Heart left ventricle (tissue), 16 donors: ENCODE results near the gene ATRN. TPM values are rescaled to one million over a fixed set of nuclear protein-coding genes. Genes with fewer than 3 reads are reported as not detected.

Experiments
- ATAC-seq, 4 donors: fragments of 200-7000 bp; cut with Tn5 transposase; one replicate each; pipeline ENCODE4 v1.9.1; 2020 to 2022; ENCODE audit warnings: moderate library complexity in 4 of 4, mild to moderate bottlenecking in 3 of 4, moderate number of reproducible peaks in 1 of 4
- DNase-seq, 5 donors: peaks; one replicate each; pipeline ENCODE4 v3.0.0-alpha.2; 2020
- H3K27ac ChIP-seq, 12 donors: fragments of 200-600 bp; sonication (generic) in 4 of 12; one replicate each; pipeline versions ENCODE4 v1.5.0 to v1.8.0; 2016 to 2022; ENCODE audit warnings: mild to moderate bottlenecking in 2 of 12
- H3K27me3 ChIP-seq, 9 donors: fragments of 200-600 bp; sonication (generic) in 2 of 9; one replicate each; pipeline versions ENCODE4 v1.5.1 to v1.8.0; 2016 to 2022; ENCODE audit warnings: mild to moderate bottlenecking in 3 of 9
- H3K36me3 ChIP-seq, 9 donors: fragments of 200-600 bp; sonication (generic) in 2 of 9; one replicate each; pipeline versions ENCODE4 v1.5.0 to v1.8.0; 2018 to 2022; ENCODE audit warnings: mild to moderate bottlenecking in 2 of 9
- H3K4me1 ChIP-seq, 12 donors: fragments of 200-600 bp; sonication (generic) in 4 of 12; one replicate each; pipeline versions ENCODE4 v1.5.0 to v1.8.0; 2016 to 2022; ENCODE audit warnings: mild to moderate bottlenecking in 3 of 12
- H3K4me3 ChIP-seq, 12 donors: fragments of 200-600 bp; sonication (generic) in 4 of 12; one replicate each; pipeline versions ENCODE4 v1.5.0 to v1.8.0; 2017 to 2022; ENCODE audit warnings: mild to moderate bottlenecking in 9 of 12, moderate library complexity in 4 of 12
- H3K9me3 ChIP-seq, 12 donors: fragments of 200-600 bp; sonication (generic) in 4 of 12; one replicate each; pipeline versions ENCODE4 v1.5.0 to v1.8.0; 2016 to 2022; ENCODE audit warnings: mild to moderate bottlenecking in 1 of 12
- CTCF ChIP-seq, 12 donors: fragments of 200-600 bp; sonication (generic) in 4 of 12; IDR thresholded peaks; one replicate each; pipeline versions ENCODE4 v1.5.0 to v1.8.0; 2018 to 2022; ENCODE audit warnings: antibody characterized with exemption in 12 of 12, mild to moderate bottlenecking in 5 of 12
- POLR2A ChIP-seq, 2 donors: fragments of 450-650 bp; IDR thresholded peaks; one replicate each; pipeline ENCODE4 v1.6.1; 2017; ENCODE audit warnings: antibody characterized with exemption in 2 of 2, mild to moderate bottlenecking in 2 of 2, moderate library complexity in 2 of 2
- WGBS, 4 donors: extraction: QIAGEN DNeasy Blood & Tissue Kit in 2 of 4; methylation state at CpG; one replicate each; pipeline versions ENCODE4 v1.1.5 to v1.1.7; 2013 to 2018; 5-methylcytosine and 5-hydroxymethylcytosine counted together
- intact Hi-C, 10 donors: fragments of 100-400 bp; cut with DNase I; formaldehyde crosslinking; loops; one replicate each; pipeline versions ENCODE4 v1.11.1 to v1.14.2; 2022
- polyA plus RNA-seq, 2 donors: library from polyadenylated mRNA; stranded (reverse); fragments of 200-250 nt; gene quantifications; one replicate each; pipeline ENCODE4 v1.2.3, GENCODE V29; 2013
- total RNA-seq, 9 donors: library from RNA; depleted of rRNA in 2 of 9; stranded (reverse); fragments of >200 nt in 2 of 9; fragmentation: NEBNext Ultra II Directional in 3 of 9; extraction: Animal tissue kit (Norgen Biotek cat#: 25700) in 3 of 9; gene quantifications; one replicate each; pipeline versions ENCODE4 v1.1.0 to v1.2.4, GENCODE V29; 2016 to 2023
- donor health status: ischemic (EF 13 %, LVEDD 7.1; RV severe dilation, severe dysfunction).
- donor health status: healthy with polysubstance abuse.
- donor health status: DM: no; HTN: yes; CAD: no.
- donor health status: DM: no; HTN: no; CAD: no.
- donor health status: ischemic (EF 25% LVEDD 6.9; RV normal size, moderate dysfunction).
- donor health status: ischemic (EF 25% LVEDD 5.7; RV mildly dilated, moderate dysfunction).
- donor health status: healthy.
- donor health status: DM: yes; HTN: yes; CAD: no.
- donor health status: ischemic (EF 35%, LVEDD 5.7; RV mildly dilated, moderate dysfunction).
- donor health status: nonischemic (EF 11% LVEDD 7.7; RV severe dilation, severe dysfunction).
- donor health status: DM: yes; HTN: yes; CAD: no.
- donor health status: PGD.
- donor health status: ischemic (EF 29% LVEDD 5.4; RV normal size, mild dysfunction).
- donor health status: nonischemic (EF 23%, LVEDD 6.1; RV moderate dilation, normal function).

The ATRN gene
- total and polyA plus RNA-seq, 11 donors: 4.8 to 44.7 (median 32.6) TPM

DNA sequence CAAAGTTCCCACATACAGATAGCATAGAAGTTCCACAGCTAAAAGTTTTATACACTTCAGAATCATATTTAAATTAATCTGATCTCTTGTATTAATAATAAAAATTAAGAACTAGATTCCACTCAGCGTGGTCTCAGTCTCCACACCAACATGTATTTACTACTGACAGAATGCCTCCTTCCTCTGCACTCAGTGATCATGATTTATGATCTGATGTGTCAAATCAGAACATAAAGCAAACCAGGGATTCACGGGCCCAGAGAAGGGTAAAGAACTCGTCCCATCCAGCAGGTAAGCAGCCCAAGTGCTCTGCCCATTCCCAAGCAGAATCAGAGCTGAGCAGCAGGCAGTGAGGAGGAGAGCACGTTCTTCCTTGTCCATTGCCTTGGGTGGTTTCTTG lies 14.2 kb upstream of the ATRN start:
- Histone ChIP-seq H3K4me1 (peaks cover 0 to 3% (median 0%) of the 10 kb centered on the region in 12 donors), H3K36me3 (no peaks in the 10 kb centered on the region), H3K9me3 (no peaks in the 10 kb centered on the region), H3K4me3 (no peak overlapping the region), H3K27ac (no peak overlapping the region), H3K27me3 (no peaks in the 10 kb centered on the region)
- WGBS, 4 donors: 70 to 87% (median 72%) methylated on average over 4 of the region's 4 CpGs
- no peak for ATAC-seq
- no peak for DNase-seq
- intact Hi-C loops: no loop called here
- TF ChIP-seq POLR2A (IDR thresholded peaks at IDR 0.05) (no peak), CTCF (IDR thresholded peaks at IDR 0.05) (no peak)

- H3K4me1 ChIP-seq: peaks cover 0 to 3% (median 0%) of the 10 kb centered on the region in 12 donors
- H3K36me3 ChIP-seq: no peaks in the 10 kb centered on the region
- intact Hi-C loops: loop anchor here in 1 of 10 donors (10.0 kb wide), 1 partner anchor 315 kb away; no protein-coding TSS in a partner anchor
- H3K27me3 ChIP-seq: no peaks in the 10 kb centered on the region
- H3K27ac ChIP-seq: no peak overlapping the region
- 40 to 64% (median 61%) methylated on average over 1 of the region's 1 CpG for WGBS, 4 donors
- peak in 2 of 5 donors; percentile 29 to 33 for DNase-seq
- H3K9me3 ChIP-seq: no peaks in the 10 kb centered on the region
- H3K4me3 ChIP-seq: no peak overlapping the region
- peak; percentile 37 to 65 (median 52) for ATAC-seq
- TF ChIP-seq POLR2A (IDR thresholded peaks at IDR 0.05) (no peak), CTCF (IDR thresholded peaks at IDR 0.05) (no peak)
Observed at GRCh38 chr20:3459881-3460307, 10.9 kb upstream of the ATRN start.

GRCh38 chr20:3461211-3461771 lies 9.5 kb upstream of the ATRN start:
- 39 to 52% (median 46%) methylated on average over 12 of the region's 12 CpGs for WGBS, 4 donors
- no peak for ATAC-seq
- TF ChIP-seq CTCF (IDR thresholded peaks at IDR 0.05): no peak
- TF ChIP-seq POLR2A (IDR thresholded peaks at IDR 0.05): no peak

DNA sequence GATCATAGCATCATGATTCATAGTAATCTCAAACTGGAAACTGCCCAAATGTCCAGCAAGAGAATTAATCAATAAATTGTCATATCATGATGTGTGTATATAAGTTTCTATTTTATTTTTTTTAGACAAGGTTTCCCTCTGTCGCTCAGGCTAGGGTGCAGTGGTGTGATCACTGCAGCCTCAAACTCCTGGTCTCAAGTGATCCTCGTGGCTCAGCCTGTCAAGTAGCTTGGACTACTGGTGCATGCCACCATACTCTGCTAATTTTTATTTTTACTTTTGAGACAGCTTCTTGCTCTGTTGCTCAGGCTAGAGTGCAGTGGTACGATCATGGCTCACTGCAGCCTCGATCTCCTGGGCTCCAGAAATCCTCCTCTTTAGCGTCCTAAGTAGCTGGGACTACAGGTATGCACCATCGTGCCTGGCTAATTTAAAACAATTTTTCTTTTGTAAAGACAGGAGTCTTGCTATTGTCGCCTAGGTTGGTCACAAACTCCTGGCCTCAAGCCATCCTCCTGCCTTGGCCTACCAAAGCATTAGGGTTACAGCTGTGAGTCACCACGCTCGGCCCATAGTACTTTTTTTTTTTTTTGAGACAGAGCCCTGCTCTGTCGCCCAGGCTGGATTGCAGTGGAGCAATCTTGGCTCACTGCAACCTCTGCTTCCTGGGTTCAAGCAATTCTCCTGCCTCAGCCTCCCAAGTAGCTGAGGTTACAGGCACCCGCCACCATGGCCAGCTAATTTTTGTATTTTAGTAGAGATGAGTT lies 8.7 kb upstream of the ATRN start:
- no peaks in the 10 kb centered on the region for H3K9me3 ChIP-seq
- no peak overlapping the region for H3K27ac ChIP-seq
- DNase-seq (no peak), ATAC-seq (no peak)
- no peak overlapping the region for H3K4me3 ChIP-seq
- intact Hi-C loops: loop anchor here in 1 of 10 donors (10.0 kb wide), 1 partner anchor 313 kb away; no protein-coding TSS in a partner anchor
- TF ChIP-seq CTCF (IDR thresholded peaks at IDR 0.05) (no peak), POLR2A (IDR thresholded peaks at IDR 0.05) (no peak)
- WGBS, 4 donors: 91 to 94% (median 92%) methylated on average over 11 of the region's 11 CpGs
- peaks cover 0 to 3% (median 0%) of the 10 kb centered on the region in 12 donors for H3K4me1 ChIP-seq
- H3K36me3 ChIP-seq: no peaks in the 10 kb centered on the region
- no peaks in the 10 kb centered on the region for H3K27me3 ChIP-seq

More at GRCh38 chr20:3461211-3461771, 9.5 kb upstream of the ATRN start:
- intact Hi-C loops: loop anchor here in 1 of 10 donors (10.0 kb wide), 1 partner anchor 314 kb away; no protein-coding TSS in a partner anchor
- no peaks in the 10 kb centered on the region for H3K9me3 ChIP-seq
- no peaks in the 10 kb centered on the region for H3K36me3 ChIP-seq
- H3K27me3 ChIP-seq: no peaks in the 10 kb centered on the region
- peak overlapping the region in 1 of 12 donors; percentile 18 for H3K27ac ChIP-seq
- H3K4me3 ChIP-seq: no peak overlapping the region
- peaks cover 0 to 3% (median 0%) of the 10 kb centered on the region in 12 donors for H3K4me1 ChIP-seq
- no peak for DNase-seq
